Measurements from ENCODE around the gene M1AP. TPM values are rescaled to one million over a fixed set of nuclear protein-coding genes. Genes with fewer than 3 reads are reported as not detected.
A peak's percentile ranks its signal among the peaks of the same experiment; 100 is the strongest.

M1AP gene
- total RNA-seq, 4 donors from 2014 or later: 0.27 TPM; not detected in 3

DNA sequence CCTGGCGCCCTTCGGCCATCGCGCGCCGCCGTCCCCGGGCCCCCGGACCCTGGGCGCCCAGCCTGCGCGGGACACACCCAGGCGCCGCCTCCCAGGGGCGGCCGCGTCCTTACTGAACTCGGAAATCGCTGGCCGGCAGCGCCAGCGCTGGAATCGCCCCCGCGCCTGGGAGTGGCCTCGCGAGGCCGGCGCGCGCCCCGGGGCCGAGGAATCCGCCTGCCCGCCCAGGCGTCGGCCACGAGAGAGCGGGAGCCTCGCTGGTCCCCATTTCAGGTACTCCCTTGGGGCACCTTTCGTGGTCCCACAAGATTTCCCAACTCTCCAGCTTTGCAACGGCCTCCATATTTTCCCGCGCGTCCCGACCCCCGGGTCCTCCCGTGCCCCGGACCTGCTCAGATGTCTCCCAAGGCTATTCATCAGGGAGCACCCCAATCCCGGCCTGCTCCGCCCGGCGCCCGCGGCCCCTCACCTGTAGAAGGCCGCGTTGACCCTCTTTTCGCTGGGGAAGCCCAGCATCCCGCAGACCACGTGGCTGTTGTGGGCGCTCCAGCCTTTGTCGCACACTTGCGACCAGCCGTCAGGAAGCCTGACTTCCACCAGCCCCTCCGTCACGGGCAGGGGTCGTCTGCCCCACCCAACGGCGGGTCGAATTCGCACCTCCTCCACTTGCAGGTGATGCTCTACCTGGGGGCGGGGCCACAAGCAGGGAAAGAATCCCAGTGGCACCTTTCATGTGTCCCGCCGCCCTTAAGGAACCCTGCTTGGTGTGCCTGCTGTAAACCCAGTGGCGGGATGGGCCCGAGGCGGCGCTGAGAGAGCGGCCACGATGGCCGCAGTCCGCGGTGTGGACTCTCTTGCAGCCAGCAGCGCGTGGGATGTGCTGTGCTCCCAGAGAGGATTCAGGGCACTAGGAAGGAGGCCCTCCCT lies 99.0 kb downstream of the M1AP start:
- Histone ChIP-seq H3K27ac (peak overlapping the region; percentile 62 to 74 (median 72)), H3K9me3 (no peaks in the 10 kb centered on the region), H3K4me1 (peaks cover 8 to 28% (median 14%) of the 10 kb centered on the region in 4 donors), H3K27me3 (no peaks in the 10 kb centered on the region), H3K36me3 (no peaks in the 10 kb centered on the region), H3K4me3 (peak overlapping the region; percentile 18 to 63 (median 46))
- peak; percentile 75 for DNase-seq
- WGBS, 2 donors (ENCODE audit: low coverage in 1 of 2): 8 to 20% methylated on average over 1 to 41 of the region's 85 CpGs
- intact Hi-C loops (cut with DNase I; ENCODE audit: low total_unique reads) (no loop called here), in situ Hi-C loops (cut with MboI; ENCODE audit: low pct_ligation_motif_present in 1 of 4, low pct_unique_long_range_greater_than_20kb in 1 of 4, low sequenced_read_pairs in 3 of 4) (no loop called here)
- TF ChIP-seq, protein P1, sequence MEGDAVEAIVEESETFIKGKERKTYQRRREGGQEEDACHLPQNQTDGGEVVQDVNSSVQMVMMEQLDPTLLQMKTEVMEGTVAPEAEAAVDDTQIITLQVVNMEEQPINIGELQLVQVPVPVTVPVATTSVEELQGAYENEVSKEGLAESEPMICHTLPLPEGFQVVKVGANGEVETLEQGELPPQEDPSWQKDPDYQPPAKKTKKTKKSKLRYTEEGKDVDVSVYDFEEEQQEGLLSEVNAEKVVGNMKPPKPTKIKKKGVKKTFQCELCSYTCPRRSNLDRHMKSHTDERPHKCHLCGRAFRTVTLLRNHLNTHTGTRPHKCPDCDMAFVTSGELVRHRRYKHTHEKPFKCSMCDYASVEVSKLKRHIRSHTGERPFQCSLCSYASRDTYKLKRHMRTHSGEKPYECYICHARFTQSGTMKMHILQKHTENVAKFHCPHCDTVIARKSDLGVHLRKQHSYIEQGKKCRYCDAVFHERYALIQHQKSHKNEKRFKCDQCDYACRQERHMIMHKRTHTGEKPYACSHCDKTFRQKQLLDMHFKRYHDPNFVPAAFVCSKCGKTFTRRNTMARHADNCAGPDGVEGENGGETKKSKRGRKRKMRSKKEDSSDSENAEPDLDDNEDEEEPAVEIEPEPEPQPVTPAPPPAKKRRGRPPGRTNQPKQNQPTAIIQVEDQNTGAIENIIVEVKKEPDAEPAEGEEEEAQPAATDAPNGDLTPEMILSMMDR (IDR thresholded peaks at IDR 0.05): no peak
- TF ChIP-seq EP300 (IDR thresholded peaks at IDR 0.05; ENCODE audit: low read depth) (no peak), POLR2A (IDR thresholded peaks at IDR 0.05) (no peak), POLR2AphosphoS5 (IDR thresholded peaks at IDR 0.05) (no peak)

DNA sequence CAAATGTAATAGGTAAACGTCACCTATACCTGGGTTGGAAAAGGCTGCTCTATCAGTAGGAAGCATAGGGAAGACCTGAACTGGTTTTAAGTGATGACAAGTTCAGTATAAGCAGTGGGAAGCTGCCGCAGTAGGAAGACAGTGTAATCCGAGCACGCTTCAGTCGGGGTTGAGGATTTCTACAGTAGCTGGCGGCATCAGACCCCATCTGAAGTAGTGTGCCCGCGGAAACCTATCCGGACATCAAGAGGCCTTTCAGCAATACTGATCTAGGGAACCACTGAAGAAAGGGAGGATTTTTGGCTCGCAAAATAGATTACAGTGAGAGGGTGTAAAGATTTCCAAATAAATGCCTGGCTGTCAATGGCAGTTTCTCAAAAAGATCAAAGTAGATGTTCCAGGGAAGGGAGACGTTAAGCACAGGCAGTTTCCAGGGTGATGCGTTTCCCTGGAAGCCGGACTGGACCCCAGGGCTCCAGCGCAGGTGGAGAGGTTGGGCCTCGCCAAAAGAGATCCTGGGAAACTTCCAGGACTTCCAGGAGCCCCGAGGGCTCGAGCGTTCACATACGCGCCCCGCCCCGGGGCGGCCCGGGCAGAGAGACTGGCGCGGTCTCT lies 99.7 kb downstream of the M1AP start:
- Histone ChIP-seq H3K9me3 (no peaks in the 10 kb centered on the region), H3K4me3 (peak overlapping the region; percentile 18 to 63 (median 46)), H3K36me3 (no peaks in the 10 kb centered on the region), H3K27ac (peak overlapping the region; percentile 62 to 74 (median 72)), H3K27me3 (no peaks in the 10 kb centered on the region), H3K4me1 (peaks cover 8 to 20% (median 14%) of the 10 kb centered on the region in 4 donors)
- no peak for TF ChIP-seq POLR2A (IDR thresholded peaks at IDR 0.05)
- no peak for TF ChIP-seq EP300 (IDR thresholded peaks at IDR 0.05; ENCODE audit: low read depth)
- TF ChIP-seq, protein P1 (IDR thresholded peaks at IDR 0.05): no peak
- TF ChIP-seq POLR2AphosphoS5 (IDR thresholded peaks at IDR 0.05): no peak
- in situ Hi-C loops (cut with MboI; ENCODE audit: low pct_ligation_motif_present in 1 of 4, low pct_unique_long_range_greater_than_20kb in 1 of 4, low sequenced_read_pairs in 3 of 4): no loop called here
- intact Hi-C loops (cut with DNase I; ENCODE audit: low total_unique reads): no loop called here
- WGBS, 2 donors (ENCODE audit: low coverage in 1 of 2): 13 to 30% methylated on average over 3 to 17 of the region's 26 CpGs
- no peak for DNase-seq

DNA sequence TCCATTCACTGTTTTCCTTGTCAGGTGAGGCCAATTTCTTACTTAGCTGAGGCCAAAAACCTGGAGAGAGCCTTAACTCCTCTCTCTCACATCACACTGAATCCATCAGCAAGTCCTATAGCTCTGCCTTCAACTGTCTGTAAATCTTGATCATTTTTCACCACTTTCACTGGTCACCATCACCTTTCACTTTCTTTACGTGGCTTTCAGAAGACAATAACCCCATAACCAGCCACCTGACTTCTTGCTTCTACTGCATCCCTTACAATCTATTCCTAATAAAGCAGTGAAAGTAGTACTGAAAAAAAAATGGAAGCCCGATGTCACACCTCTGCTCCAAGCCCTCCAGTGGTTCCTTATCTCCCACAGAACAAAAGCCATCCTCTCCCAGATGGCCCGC lies 102.1 kb downstream of the M1AP start:
- in situ Hi-C loops (cut with MboI; ENCODE audit: low pct_ligation_motif_present in 1 of 4, low pct_unique_long_range_greater_than_20kb in 1 of 4, low sequenced_read_pairs in 3 of 4) (no loop called here), intact Hi-C loops (cut with DNase I; ENCODE audit: low total_unique reads) (no loop called here)
- no peaks in the 10 kb centered on the region for H3K9me3 ChIP-seq
- no peaks in the 10 kb centered on the region for H3K27me3 ChIP-seq
- H3K4me3 ChIP-seq: no peak overlapping the region
- peaks cover 8 to 20% (median 13%) of the 10 kb centered on the region in 4 donors for H3K4me1 ChIP-seq
- H3K27ac ChIP-seq: no peak overlapping the region
- TF ChIP-seq, protein P1 (IDR thresholded peaks at IDR 0.05): no peak
- TF ChIP-seq EP300 (IDR thresholded peaks at IDR 0.05; ENCODE audit: low read depth): no peak
- no peak for TF ChIP-seq POLR2AphosphoS5 (IDR thresholded peaks at IDR 0.05)
- no peak for TF ChIP-seq POLR2A (IDR thresholded peaks at IDR 0.05)
- no peaks in the 10 kb centered on the region for H3K36me3 ChIP-seq
- WGBS, 2 donors (ENCODE audit: low coverage in 1 of 2): 80 to 86% methylated on average over 3 of the region's 3 CpGs
- DNase-seq: no peak

DNA sequence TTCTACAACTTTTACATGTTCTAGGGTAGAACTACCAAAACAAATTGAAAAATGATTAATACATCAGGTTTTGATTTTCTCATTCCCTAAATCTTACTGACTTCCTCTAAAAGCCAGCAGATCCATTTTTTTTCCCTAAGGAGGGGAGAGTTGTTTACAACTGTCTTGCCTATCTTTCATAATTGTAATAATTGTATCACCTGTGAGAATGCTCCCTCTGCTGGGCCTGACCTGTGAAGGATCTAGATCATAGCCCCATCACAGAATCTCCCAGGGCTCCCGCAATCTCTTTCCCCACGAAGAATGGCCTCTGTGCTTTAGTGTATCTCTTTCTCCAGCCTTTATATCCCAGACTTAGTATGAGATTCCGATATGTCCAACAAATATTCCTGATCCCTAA lies 103.5 kb downstream of the M1AP start:
- H3K4me3 ChIP-seq: no peak overlapping the region
- H3K9me3 ChIP-seq: no peaks in the 10 kb centered on the region
- no peaks in the 10 kb centered on the region for H3K36me3 ChIP-seq
- 60 to 71% methylated on average over 1 to 3 of the region's 3 CpGs for WGBS, 2 donors (ENCODE audit: low coverage in 1 of 2)
- peaks cover 6 to 15% (median 9%) of the 10 kb centered on the region in 4 donors for H3K4me1 ChIP-seq
- no peak for TF ChIP-seq POLR2AphosphoS5 (IDR thresholded peaks at IDR 0.05)
- TF ChIP-seq, protein P1 (IDR thresholded peaks at IDR 0.05): peak in 1 of 5 experiments; percentile 13
- H3K27me3 ChIP-seq: no peaks in the 10 kb centered on the region
- H3K27ac ChIP-seq: no peak overlapping the region
- intact Hi-C loops (cut with DNase I; ENCODE audit: low total_unique reads): no loop called here
- no peak for DNase-seq
- in situ Hi-C loops (cut with MboI; ENCODE audit: low pct_ligation_motif_present in 1 of 4, low pct_unique_long_range_greater_than_20kb in 1 of 4, low sequenced_read_pairs in 3 of 4): no loop called here
